ENCODE data around the gene SLC25A22.

GRCh38 chr11:746289-747157 lies 51.6 kb downstream of the SLC25A22 start:
- no peak for TF ChIP-seq EP300 (IDR thresholded peaks at IDR 0.05)
- no peak for TF ChIP-seq POLR2A (IDR thresholded peaks at IDR 0.05)
- no peak for TF ChIP-seq POLR2AphosphoS5 (IDR thresholded peaks at IDR 0.05)
